DOHH2 (cell line): ENCODE results near the gene ERG28.

Source experiments
- H3F3A ChIP-seq: fragments of 200-600 bp; sonication (generic), shearing (Covaris generic); 2 replicates; pipeline ENCODE4 v1.6.0; 2016; ENCODE audit warnings: antibody characterized with exemption, mild to moderate bottlenecking; ENCODE audit not compliant: control insufficient read depth, insufficient read depth
- H3K27ac ChIP-seq: fragments of 200-600 bp; sonication (generic); 2 replicates; pipeline ENCODE4 v1.5.1; 2014; ENCODE audit warnings: low read depth, mild to moderate bottlenecking, low read length, moderate library complexity
- H3K27me3 ChIP-seq: fragments of 200-600 bp; sonication (generic); 2 replicates; pipeline ENCODE4 v1.6.1; 2014; ENCODE audit warnings: mild to moderate bottlenecking, low read length, mixed read lengths; ENCODE audit not compliant: control insufficient read depth
- H3K36me3 ChIP-seq: fragments of 200-600 bp; sonication (generic); 2 replicates; pipeline ENCODE4 v1.6.1; 2014; ENCODE audit warnings: mild to moderate bottlenecking, low read length, moderate library complexity, mixed read lengths; ENCODE audit not compliant: control insufficient read depth
- H3K4me1 ChIP-seq: fragments of 200-600 bp; sonication (generic); 2 replicates; pipeline ENCODE4 v1.6.1; 2014; ENCODE audit warnings: mild to moderate bottlenecking, low read length, mixed read lengths; ENCODE audit not compliant: control insufficient read depth
- H3K4me2 ChIP-seq: fragments of 200-600 bp; sonication (generic); 2 replicates; pipeline ENCODE4 v1.6.0; 2014; ENCODE audit warnings: mild to moderate bottlenecking, low read length, moderate library complexity
- H3K4me3 ChIP-seq: fragments of 200-600 bp; sonication (generic); 2 replicates; pipeline ENCODE4 v1.5.1; 2014; ENCODE audit warnings: mild to moderate bottlenecking, low read length, mixed read lengths
- H3K79me2 ChIP-seq: fragments of 200-600 bp; sonication (generic); 2 replicates; pipeline ENCODE4 v1.6.1; 2014; ENCODE audit warnings: mild to moderate bottlenecking, low read length, mixed read lengths; ENCODE audit not compliant: control insufficient read depth
- H3K9me2 ChIP-seq: fragments of 200-600 bp; sonication (generic); replicated peaks from 2 replicates; pipeline ENCODE4 v1.6.1; 2014; ENCODE audit warnings: mild to moderate bottlenecking, low read length, mixed read lengths; ENCODE audit not compliant: control insufficient read depth
- H3K9me3 ChIP-seq: fragments of 200-600 bp; sonication (generic); 2 replicates; pipeline ENCODE4 v1.6.1; 2014; ENCODE audit warnings: antibody characterized with exemption, low read length, mixed read lengths; ENCODE audit not compliant: control insufficient read depth, insufficient read depth
- H4K20me1 ChIP-seq: fragments of 200-600 bp; sonication (generic); 2 replicates; pipeline ENCODE4 v1.6.0; 2014; ENCODE audit warnings: low read depth, mild to moderate bottlenecking, antibody characterized with exemption, low read length, moderate library complexity; ENCODE audit not compliant: control insufficient read depth, insufficient read depth
- EZH2phosphoT487 ChIP-seq: fragments of 200-600 bp; sonication (generic); IDR thresholded peaks from 2 replicates; pipeline ENCODE4 v1.6.1; 2017; ENCODE audit warnings: borderline replicate concordance, mild to moderate bottlenecking, antibody characterized with exemption, low read length, moderate library complexity, mixed read lengths
- TF ChIP-seq, protein P1 (sequence below): fragments of 200-600 bp; sonication (generic); IDR thresholded peaks from one replicate; pipeline ENCODE4 v1.5.1; 2014; ENCODE audit warnings: antibody characterized with exemption, mild to moderate bottlenecking, low read depth, low read length; ENCODE audit not compliant: poor library complexity, severe bottlenecking

Gene ERG28

DNA sequence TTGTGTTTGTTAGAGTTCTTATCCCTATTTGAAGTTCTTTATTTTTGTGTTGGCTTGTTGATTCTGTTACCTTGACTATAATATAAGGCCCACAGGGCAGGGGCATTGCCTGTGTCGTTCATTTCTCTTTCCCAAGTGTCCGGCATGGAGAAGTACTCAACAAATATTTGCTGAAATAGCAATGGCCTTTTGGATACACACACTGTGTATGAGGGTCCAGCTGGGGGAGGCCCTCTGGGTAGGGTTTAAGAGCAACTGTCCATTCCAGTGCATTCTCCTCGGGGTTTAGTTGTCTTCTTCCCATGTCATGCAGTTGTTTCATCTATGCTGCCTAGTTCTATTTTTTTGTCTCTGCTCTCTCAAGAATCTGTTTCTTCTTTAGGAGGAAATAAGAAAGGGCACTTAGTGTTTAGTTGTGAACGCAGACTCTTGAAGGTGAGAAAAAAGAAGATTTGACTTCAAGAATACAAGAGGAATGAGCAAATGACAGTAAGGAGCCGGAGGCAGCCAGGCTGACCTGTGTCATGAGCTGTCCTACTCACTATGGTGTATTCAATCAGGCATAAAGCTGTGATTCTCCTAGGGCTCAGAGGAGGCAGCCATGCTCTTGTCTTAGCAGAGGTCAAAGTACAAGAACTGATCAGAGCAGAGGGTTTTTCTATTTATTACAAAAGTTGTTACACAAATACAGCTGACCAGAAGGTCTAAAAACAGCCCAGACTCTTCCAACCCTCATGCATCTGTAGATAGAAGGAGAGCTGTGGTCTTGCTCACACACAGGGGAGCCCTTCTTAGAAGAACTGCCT, 10.2 kb downstream of the ERG28 start:
- no peak overlapping the region for H3K4me3 ChIP-seq
- H3K36me3 ChIP-seq: peaks cover 62% of the 10 kb centered on the region
- TF ChIP-seq, protein P1, sequence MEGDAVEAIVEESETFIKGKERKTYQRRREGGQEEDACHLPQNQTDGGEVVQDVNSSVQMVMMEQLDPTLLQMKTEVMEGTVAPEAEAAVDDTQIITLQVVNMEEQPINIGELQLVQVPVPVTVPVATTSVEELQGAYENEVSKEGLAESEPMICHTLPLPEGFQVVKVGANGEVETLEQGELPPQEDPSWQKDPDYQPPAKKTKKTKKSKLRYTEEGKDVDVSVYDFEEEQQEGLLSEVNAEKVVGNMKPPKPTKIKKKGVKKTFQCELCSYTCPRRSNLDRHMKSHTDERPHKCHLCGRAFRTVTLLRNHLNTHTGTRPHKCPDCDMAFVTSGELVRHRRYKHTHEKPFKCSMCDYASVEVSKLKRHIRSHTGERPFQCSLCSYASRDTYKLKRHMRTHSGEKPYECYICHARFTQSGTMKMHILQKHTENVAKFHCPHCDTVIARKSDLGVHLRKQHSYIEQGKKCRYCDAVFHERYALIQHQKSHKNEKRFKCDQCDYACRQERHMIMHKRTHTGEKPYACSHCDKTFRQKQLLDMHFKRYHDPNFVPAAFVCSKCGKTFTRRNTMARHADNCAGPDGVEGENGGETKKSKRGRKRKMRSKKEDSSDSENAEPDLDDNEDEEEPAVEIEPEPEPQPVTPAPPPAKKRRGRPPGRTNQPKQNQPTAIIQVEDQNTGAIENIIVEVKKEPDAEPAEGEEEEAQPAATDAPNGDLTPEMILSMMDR: no peak
- TF ChIP-seq EZH2phosphoT487: no peak
- H4K20me1 ChIP-seq: no peaks in the 10 kb centered on the region
- no peaks in the 10 kb centered on the region for H3K9me2 ChIP-seq
- no peaks in the 10 kb centered on the region for H3F3A ChIP-seq
- no peaks in the 10 kb centered on the region for H3K79me2 ChIP-seq
- H3K27ac ChIP-seq: no peak overlapping the region
- H3K27me3 ChIP-seq: no peaks in the 10 kb centered on the region
- no peaks in the 10 kb centered on the region for H3K4me1 ChIP-seq
- H3K9me3 ChIP-seq: no peaks in the 10 kb centered on the region
- H3K4me2 ChIP-seq: no peak overlapping the region

DNA sequence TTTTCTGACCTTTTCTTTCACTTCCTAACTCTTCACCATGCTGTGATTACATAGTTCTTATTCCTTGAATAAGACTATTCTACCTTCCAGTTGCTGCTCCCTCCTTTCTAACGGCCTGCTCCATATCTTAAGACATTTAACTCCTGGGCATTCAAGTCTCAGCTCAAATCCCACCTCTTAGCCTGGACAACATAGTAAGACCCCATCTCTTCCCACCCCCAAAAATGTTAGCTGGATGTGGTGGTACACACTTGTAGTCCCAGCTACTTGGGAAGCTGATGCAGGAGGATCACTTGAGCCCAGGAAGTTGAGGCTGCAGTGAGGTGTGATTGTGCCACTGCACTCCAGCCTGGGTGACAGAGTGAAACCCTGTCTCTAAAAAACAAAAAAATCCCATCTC, 10.9 kb downstream of the ERG28 start:
- H3K9me3 ChIP-seq: no peaks in the 10 kb centered on the region
- H3F3A ChIP-seq: no peaks in the 10 kb centered on the region
- no peak overlapping the region for H3K4me2 ChIP-seq
- H3K4me1 ChIP-seq: no peaks in the 10 kb centered on the region
- TF ChIP-seq EZH2phosphoT487: no peak
- TF ChIP-seq, protein P1: no peak
- no peaks in the 10 kb centered on the region for H3K79me2 ChIP-seq
- no peaks in the 10 kb centered on the region for H3K27me3 ChIP-seq
- H3K27ac ChIP-seq: no peak overlapping the region
- H3K9me2 ChIP-seq: no peaks in the 10 kb centered on the region
- peaks cover 55% of the 10 kb centered on the region for H3K36me3 ChIP-seq
- H4K20me1 ChIP-seq: no peaks in the 10 kb centered on the region
- H3K4me3 ChIP-seq: no peak overlapping the region

DNA sequence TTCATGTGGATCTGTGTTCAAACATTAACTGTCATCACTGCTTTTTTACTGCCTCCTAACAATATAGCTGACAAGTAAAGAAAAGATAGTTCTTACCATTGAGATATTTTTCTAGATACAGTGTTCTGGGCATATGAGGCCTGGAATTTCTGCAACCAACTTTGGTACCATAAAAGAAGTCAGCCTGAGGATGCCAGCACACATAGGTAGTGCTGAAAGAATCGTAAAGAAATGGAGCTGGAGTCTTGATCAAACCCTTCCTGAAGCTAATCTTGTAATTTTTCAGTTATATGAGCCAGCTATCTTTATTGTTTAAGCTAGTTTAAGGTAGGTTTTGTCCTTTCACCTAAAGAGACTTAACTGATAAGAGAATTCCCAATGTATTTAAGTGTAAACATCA, 11.3 kb downstream of the ERG28 start:
- Histone ChIP-seq H3K4me2 (no peak overlapping the region), H3K4me1 (no peaks in the 10 kb centered on the region), H3F3A (no peaks in the 10 kb centered on the region), H4K20me1 (no peaks in the 10 kb centered on the region), H3K79me2 (no peaks in the 10 kb centered on the region), H3K36me3 (peaks cover 50% of the 10 kb centered on the region), H3K9me2 (no peaks in the 10 kb centered on the region), H3K4me3 (no peak overlapping the region), H3K27me3 (no peaks in the 10 kb centered on the region), H3K9me3 (no peaks in the 10 kb centered on the region), H3K27ac (no peak overlapping the region)
- TF ChIP-seq EZH2phosphoT487: no peak
- TF ChIP-seq, protein P1: no peak
